Embryonic facial prominence (tissue), 1 donor: ENCODE measurements around the gene HBE1.
A peak's percentile ranks its signal among the peaks of the same experiment; 100 is the strongest.

ENCODE experiments used
- DNase-seq: peaks from one replicate; pipeline ENCODE4 v3.0.0-alpha.2; 2016; ENCODE audit errors: extremely low spot score

The HBE1 gene

DNA sequence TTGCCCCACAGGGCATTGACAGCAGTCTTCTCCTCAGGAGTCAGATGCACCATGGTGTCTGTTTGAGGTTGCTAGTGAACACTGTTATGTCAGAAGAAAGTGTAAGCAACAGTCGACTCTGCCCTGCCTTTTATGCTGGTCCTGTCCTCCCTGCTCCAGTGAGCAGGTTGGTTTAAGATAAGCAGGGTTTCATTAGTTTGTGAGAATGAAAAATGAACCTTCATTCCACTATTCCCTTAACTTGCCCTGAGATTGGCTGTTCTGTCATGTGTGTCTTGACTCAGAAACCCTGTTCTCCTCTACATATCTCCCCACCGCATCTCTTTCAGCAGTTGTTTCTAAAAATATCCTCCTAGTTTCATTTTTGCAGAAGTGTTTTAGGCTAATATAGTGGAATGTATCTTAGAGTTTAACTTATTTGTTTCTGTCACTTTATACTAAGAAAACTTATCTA lies 35.3 kb downstream of the HBE1 start, which contains the start of gene HBD:
HBD (minus strand) TSS at position 103 of the 454 bp plus-strand sequence; CDS start at position 53, 50 bp downstream.
- no peak for DNase-seq

DNA sequence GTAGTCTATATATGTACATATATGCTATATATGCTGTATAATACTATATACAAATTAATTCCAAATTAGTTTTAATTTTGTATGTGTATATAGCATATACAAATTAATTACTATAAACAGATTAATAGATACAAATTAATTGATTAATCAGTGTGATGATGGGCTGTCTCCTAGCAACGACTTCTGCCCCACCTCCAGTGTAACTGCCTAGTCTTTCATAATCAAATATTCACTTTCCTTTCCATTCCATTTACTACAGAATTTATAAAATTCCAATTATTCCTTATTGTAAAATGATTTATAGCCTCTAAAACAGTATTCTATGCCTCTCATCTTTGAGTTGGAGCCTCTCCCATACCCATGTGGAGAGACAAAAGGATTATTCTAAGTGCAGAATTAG lies 36.4 kb downstream of the HBE1 start:
- DNase-seq: no peak

DNA sequence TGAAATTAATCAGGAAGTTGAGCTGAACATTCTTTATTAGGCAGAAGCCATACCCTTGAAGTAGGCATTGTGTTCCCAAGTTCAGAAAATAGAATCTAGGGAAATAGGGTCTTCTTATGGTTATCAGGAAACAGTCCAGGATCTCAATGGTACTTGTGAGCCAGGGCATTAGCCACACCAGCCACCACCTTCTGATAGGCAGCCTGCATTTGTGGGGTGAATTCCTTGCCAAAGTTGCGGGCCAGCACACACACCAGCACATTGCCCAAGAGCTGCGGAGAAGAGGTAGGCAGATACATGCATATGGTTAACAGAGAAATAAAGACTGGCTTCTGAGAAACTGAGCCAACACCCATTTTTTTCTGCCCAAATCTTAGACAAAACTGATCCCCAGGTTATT lies 36.9 kb downstream of the HBE1 start:
- no peak for DNase-seq

DNA sequence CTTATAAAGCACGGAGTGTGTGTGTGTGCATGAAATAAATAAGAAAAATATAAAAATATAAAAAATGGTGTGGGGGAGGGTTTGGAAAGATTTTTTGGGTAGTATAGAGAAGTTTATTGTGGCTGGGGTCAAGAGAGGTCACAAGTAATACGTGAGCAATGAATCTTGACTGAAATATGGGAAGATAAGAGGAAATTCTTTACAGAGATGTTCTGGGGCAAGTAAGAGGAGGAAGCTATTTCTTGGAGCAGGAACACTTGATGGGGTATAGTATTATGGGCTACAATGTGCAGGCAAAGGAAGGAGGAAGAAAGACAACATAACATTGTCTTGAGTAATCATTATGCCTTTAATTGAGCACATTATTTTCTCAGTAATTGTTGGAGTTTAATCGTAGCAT lies 37.6 kb downstream of the HBE1 start:
- DNase-seq: no peak

DNA sequence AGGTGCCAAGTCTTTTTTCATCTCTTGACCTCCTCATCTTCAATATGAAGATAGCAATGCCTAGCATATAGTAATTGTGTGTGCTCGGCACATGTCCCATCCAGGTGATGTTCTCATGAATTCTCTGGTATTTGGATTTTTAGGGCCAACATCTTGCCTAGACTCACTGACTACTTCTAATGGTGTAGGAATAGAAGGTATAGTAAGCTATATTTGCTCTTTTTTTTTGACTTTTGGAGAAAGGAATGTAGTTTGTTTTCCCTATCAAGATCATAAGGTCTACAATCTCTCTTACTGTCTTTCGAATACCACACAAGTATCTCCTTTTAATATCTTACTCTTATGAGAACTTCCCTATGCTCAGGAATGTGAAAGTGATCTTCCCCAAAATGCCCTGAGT lies 38.6 kb downstream of the HBE1 start:
- no peak for DNase-seq

DNA sequence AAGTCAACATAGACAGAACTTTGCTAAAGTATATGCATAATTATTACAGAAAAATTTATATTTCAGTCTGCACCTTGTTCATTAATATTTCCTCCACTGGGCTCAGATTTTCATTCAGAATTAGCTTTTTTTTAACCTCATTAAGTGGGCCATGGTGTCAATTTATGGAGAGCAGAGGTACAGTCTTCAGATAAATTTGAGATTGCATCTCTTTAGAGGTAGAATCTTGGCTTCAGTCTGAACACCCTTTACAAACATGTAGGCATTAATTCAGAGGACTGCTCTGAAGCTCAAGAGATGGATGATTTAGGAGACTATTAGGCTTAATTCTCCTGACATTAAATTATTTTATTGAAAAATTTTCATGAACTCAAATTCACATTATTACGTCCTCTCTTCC lies 39.5 kb downstream of the HBE1 start:
- no peak for DNase-seq

DNA sequence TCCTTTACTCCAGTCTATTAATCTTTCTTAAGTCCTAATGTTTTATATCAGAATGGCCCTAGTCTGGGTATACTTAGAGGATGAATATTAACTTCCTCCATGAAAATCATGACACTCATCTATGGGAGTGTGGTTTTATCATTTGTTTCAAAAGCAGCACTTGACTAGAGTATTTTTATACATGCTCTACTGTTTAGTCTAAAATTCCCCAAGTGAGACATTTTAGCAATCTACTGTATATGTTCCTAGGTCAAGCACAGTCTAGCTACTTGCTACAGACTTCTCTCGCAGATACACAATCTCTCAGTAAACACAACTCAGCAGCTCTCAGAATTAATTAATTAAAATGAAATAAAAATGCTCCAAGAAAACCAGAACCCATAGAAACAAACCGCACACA lies 39.9 kb downstream of the HBE1 start:
- DNase-seq: no peak

DNA sequence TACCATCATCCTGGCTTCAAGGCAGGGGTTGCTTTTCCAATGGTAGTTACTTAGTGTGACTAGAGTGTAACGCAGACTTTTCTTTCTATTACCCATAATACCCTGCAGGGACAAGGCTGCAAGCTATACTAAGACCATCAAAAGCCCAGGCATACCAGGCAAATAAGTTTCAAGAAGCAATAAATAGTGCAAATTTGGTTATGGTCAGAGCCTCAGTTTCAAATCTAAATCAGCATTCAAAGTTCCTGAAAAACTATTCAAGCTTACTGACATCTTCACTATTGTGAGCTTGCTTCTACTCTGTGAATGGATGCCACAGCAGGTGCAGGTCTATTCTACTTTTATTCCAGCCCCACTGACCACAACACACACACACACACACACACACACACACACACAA lies 40.4 kb downstream of the HBE1 start:
- DNase-seq: no peak

DNA sequence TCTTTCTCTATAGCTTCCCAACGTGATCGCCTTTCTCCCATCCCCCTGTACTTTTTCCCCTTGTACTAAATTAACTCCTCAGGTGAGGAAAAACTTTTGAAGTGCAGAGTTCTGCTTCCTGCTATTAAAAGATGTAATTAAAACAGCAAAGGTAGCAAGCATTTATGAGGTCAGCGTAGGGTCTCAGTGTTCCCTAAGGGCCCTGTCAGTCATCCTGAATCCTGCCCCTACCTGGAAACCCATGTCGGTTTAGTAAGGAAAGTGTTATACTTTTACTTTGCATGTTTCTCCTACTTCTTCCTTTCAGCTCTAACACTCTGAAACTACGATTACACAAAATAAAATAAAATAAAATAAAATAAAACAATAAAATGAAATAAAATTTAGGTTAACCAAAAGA lies 41.6 kb downstream of the HBE1 start:
- DNase-seq: no peak

DNA sequence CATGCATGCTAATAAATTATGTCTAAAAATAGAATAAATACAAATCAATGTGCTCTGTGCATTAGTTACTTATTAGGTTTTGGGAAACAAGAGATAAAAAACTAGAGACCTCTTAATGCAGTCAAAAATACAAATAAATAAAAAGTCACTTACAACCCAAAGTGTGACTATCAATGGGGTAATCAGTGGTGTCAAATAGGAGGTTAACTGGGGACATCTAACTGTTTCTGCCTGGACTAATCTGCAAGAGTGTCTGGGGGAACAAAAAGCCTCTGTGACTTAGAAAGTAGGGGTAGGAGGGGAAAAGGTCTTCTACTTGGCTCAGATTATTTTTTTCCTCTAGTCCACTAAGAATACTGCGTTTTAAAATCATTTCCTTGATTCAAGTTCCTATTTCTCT lies 42.1 kb downstream of the HBE1 start:
- DNase-seq: no peak

DNA sequence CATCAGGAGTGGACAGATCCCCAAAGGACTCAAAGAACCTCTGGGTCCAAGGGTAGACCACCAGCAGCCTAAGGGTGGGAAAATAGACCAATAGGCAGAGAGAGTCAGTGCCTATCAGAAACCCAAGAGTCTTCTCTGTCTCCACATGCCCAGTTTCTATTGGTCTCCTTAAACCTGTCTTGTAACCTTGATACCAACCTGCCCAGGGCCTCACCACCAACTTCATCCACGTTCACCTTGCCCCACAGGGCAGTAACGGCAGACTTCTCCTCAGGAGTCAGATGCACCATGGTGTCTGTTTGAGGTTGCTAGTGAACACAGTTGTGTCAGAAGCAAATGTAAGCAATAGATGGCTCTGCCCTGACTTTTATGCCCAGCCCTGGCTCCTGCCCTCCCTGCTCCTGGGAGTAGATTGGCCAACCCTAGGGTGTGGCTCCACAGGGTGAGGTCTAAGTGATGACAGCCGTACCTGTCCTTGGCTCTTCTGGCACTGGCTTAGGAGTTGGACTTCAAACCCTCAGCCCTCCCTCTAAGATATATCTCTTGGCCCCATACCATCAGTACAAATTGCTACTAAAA lies 42.9 kb downstream of the HBE1 start, which contains the start of gene HBB:
HBB (minus strand) TSS at position 340 of the 579 bp plus-strand sequence; CDS start at position 290, 50 bp downstream.
- peak; percentile 100 for DNase-seq

DNA sequence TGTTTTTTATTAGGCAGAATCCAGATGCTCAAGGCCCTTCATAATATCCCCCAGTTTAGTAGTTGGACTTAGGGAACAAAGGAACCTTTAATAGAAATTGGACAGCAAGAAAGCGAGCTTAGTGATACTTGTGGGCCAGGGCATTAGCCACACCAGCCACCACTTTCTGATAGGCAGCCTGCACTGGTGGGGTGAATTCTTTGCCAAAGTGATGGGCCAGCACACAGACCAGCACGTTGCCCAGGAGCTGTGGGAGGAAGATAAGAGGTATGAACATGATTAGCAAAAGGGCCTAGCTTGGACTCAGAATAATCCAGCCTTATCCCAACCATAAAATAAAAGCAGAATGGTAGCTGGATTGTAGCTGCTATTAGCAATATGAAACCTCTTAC lies 44.3 kb downstream of the HBE1 start:
- no peak for DNase-seq

DNA sequence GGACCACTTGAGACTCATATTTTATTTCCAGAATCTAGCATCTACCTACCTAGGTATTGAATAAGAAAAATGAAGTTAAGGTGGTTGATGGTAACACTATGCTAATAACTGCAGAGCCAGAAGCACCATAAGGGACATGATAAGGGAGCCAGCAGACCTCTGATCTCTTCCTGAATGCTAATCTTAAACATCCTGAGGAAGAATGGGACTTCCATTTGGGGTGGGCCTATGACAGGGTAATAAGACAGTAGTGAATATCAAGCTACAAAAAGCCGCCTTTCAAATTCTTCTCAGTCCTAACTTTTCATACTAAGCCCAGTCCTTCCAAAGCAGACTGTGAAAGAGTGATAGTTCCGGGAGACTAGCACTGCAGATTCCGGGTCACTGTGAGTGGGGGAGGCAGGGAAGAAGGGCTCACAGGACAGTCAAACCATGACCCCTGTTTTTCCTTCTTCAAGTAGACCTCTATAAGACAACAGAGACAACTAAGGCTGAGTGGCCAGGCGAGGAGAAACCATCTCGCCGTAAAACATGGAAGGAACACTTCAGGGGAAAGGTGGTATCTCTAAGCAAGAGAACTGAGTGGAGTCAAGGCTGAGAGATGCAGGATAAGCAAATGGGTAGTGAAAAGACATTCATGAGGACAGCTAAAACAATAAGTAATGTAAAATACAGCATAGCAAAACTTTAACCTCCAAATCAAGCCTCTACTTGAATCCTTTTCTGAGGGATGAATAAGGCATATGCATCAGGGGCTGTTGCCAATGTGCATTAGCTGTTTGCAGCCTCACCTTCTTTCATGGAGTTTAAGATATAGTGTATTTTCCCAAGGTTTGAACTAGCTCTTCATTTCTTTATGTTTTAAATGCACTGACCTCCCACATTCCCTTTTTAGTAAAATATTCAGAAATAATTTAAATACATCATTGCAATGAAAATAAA lies 44.9 kb downstream of the HBE1 start:
- DNase-seq: no peak

DNA sequence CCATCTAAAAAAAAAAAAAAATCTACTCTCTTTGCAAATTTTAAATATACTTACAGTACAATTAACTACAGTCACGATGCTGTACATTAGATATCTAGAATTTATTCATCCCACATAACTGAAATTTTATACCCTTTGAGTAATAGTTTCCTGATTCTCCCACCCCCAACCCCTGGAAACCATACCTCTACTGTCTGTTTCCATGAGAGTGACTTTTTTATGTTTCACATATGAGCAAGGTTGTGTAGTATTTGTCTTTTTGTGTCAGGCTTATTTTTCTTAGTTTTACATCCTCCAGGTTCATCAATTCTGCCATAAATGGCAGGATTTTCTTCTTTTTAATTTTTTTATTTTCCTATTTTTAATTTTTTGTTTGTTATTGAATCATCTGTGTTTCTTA lies 46.1 kb downstream of the HBE1 start:
- DNase-seq: no peak

DNA sequence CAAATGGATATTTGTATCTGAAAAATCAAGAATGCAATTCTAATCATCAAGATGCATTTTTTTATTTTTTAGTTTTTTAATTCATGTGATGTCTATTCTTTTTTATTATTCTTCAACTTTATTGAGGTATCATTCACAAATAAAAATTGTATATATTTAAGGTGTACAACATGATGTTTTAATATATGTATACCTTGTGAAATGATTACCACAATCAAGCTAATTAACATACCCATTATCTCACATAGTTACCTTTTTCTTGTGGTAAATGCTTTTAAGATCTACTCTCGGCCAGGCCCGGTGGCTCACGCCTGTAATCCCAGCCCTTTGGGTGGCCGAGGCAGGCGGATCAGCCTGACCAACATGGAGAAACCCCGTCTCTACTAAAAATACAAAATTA lies 46.6 kb downstream of the HBE1 start:
- no peak for DNase-seq
